Hypothalamus (tissue), 51 donors: ENCODE measurements around the gene MTRR.

ENCODE experiments used
- DNase-seq, 51 donors: peaks; one replicate each; lab custom pipeline; 2025; lab: John Stamatoyannopoulos, UW

Gene MTRR

DNA sequence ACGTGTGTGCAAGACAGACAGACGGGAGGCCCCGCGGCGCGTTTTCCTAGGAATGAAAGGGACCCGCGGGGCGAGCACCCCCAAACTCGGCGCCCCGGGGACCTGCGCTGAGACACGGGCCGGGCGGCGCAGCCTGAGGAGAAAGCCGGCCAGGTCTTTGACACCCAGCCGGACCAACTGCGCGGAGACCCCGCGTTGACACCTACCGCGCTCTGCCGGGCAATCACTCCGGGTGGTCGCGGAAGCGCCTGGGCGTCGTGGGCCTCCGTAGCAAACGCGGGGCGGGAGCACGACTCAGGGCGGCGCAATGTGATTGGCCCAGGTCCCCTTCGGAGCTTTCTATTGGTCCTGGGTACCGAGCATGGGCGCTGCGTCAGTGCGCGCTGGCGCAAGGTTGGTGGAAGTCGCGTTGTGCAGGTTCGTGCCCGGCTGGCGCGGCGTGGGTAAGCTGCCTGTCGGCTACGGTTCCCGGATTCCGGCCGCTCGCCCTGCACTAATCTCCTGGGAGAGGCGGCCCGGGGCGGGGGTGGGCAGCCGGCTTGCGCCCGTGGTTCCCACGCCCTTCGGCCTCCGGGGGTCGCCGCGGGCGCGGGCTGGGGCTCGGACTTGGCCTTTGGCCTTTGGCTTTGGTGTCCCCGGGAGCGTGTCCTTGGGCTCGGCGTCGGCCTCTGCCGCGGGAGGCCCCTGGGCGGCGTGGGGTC is at the start of gene MTRR, which contains the start of gene FASTKD3:
Gene MTRR (plus strand): TSS at position 376 of the 701 bp plus-strand sequence. CDS start 1,647 bp downstream, outside the sequence.
Gene FASTKD3 (minus strand): TSS at position 259 of the 701 bp plus-strand sequence. CDS start 948 bp downstream, outside the sequence.
- DNase-seq: peak; percentile 38 to 96 (median 90)

DNA sequence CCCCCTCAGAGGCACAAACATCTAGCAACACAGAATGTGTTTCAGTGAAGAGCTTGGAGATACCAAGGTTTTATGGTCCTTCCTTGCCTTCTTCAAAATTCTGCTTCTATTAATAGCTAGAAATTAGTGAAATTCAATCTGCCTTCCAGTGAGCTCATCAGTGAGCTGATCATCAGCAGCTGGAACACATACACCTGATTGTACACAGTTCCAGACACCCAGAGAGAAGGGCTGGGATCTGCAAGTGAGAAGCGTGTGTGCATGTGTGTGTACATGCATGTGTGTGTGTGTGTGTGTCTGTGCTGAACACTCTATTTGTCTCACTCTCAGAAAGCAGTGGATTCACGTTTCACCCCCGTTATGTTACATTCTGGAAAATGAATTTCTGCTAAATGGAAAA is 46.5 kb upstream of the MTRR start:
- DNase-seq: no peak

DNA sequence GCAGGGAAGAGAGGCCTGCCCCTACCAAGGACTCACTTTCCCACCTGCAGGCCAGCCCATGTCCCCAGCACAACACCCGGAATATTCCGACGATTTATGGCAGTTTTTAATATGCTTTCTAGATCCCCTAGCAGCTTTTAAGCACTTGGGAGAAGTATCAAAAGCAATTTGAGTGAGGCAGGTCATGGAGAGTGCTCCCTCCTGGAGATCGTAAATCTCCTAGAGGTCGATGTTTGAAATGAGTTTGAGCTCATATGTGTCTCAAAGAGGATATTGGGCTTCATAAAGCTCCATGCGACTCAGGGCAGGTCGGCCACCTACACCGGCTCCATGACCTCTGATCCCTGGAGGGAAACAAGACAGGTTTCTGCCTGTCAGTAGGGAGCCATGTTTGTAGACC is 45.4 kb upstream of the MTRR start:
- no peak for DNase-seq

DNA sequence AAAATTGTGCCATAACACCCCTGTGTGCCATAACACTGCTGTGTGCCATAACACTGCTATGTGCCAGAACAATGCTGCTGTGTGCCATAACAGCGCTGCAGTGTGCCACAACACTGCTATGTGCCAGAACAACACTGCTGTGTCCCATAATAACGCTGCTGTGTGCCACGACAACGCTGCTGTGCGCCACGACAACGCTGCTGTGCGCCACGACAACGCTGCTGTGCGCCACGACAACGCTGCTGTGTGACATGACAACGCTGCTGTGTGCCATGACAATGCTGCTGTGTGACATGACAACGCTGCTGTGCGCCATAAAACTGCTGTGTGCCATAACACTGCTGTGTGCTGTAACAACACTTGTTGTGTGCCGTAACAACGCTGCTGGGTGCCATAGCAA is 44.0 kb upstream of the MTRR start:
- no peak for DNase-seq

DNA sequence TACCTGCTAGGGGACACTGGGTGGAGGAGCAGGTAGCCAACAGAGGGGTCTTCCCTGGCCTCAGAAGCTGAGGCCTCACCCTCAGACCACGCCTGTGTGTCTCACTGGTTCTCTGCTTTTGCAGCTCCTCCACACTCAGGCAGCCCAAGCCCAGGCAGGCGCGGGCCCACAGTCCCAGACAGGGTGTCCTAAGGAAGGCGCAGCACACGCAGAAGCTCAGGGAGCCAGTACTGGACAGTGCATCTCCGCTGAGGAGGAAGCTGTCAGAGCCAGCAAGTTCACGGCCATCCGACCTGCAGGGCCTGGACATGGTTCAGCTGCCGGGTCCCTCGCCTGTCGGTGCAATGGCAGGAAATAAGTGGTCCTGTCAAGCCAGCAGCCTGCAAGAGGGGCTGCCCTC is 43.3 kb upstream of the MTRR start:
- no peak for DNase-seq

DNA sequence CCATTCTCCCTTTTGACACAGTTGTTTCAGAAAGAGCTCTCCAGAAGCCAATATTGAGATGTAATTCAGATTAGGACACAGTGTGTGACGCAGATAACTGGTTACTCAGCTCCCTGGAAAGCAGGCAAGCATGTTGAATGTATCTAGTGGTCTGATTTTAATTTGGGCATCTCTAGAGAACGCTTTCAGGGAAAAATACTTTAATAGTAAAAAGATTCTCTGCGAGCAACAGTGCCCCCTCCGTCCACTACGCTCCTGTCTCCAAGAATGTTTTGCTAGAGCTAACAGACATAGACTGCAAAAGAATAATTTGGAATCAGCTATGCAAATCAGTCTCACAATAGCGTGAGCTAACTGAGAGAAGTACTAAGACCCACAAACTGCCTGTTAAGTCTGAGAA is 41.3 kb upstream of the MTRR start:
- DNase-seq: peak in 3 of 51 donors; percentile 6 to 11 (median 10)

DNA sequence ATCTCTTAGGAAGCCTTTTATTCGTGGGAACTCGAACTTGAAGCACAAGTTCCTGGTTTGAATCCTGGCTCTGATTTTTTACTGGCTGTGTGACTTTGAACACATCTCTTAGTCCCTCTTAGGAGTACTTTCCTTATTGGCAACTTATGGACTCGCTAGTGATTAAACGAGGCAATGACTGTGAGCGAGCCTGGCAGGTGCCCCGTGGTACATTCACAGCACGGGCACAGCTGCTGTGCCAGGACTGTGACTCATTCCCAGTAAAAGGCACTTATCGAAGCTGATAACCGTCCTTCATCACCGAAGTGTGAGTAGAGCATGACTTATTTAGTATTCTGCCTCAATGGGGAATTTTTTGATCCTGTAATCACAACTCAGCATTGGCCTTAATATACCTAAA is 40.7 kb upstream of the MTRR start:
- DNase-seq: no peak

DNA sequence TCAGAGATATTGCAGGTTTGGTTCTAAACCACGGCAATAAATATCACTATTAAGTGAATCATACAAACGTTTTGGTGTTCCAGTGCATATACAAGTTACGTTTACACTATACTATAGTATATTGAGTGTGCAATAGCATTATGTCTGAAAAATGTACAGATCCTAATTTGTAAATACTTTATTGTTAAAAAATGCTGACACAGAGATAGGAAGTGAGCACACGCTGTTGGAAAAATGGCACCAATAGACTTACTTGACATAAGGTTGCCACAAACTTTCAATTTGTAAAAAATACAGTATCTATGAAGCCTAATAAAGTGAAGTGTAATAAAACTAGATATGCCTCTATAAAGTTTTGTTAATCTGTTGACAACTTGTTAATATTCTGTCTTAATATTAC is 34.0 kb upstream of the MTRR start:
- no peak for DNase-seq

DNA sequence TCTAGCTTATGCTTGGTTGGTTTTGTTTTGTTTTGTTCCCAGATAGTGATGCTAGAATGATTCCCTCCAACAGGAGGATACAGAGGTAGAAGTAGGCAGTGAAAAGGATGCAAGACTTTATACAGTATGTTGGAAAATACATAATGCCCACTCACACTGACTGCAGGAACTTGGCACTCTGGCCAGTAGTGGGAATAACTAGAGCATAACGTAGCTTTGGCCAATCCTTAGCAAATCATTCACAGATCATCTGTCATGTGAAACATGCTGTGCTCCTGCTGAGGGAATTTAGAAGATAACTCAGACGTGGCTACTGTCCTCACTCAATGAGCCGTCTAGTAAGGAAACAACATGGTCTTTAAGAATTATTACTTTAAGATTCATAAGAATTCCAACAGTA is 31.5 kb upstream of the MTRR start:
- no peak for DNase-seq

DNA sequence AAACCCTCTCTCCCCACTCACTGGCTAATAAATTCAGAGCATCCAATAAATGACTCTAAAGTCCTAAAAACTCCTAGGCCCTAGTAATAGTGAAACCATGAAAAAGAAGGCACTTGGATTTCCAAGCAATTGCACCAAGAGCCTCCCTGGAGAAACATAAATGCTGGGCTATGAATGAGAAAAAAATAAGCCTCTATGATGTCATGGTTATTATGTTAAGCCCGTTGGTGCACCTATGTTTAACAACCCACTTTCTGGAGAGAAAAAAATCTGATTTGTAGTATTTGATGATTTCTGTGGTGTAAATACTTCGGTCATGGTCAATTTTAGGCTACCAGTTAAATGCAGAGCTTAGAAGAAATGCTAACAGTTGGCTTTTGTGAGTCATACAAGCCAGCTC is 26.4 kb upstream of the MTRR start:
- DNase-seq: no peak

DNA sequence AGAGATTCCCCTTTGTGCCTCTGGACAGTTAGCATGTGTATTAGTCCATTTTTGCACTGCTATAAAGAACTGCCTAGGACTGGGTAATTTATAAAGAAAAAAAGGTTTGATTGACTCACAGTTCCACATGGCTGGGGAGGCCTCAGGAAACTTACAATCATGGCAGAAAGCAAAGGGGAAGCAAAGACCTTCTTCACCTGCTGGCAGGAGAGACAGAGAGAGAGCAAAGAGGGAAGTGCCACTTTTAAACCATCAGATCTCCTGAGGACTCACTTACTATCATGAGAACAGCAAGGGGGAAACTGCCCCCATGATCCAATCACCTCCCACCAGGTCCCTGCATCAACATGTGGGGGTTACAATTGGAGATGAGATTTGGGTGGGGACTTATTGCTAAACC is 24.0 kb upstream of the MTRR start:
- DNase-seq: no peak

DNA sequence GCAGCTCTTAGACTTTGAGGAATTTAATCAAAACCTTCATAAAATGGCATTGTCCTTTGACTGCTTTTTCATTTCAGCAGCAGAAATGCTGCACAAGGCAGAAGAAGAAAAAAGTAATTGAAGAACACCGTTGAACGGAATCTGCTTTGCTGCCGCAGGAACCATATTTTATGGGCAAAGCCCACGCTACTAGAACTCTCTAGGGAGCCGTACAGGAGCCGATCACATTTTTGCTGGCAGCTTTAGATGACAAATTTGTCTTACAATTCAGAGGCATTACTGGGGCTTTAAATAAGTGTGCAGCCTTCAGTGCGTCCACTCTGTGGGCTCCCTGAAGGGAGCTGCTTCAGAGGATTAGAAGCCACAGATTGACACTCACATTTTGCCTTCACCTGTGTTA is 23.4 kb upstream of the MTRR start:
- no peak for DNase-seq

DNA sequence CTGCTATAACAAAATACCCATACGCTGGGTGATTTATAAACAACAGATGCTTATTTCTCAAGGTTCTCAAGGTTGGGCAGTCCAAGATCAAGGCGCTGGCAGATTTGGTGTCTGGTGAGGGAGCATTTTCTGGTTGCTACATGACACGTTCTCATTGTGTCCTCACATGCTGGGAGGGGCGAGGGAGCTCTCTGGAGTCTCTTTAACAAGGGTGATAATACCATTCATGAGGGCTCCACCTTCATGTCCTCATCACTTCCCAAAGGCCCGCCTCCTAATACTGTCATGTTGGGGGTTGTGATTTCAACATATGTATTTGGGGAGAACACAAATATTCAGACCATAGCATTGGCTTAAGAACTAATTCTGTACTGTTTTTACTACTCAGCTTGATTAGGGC is 22.6 kb upstream of the MTRR start:
- DNase-seq: no peak

DNA sequence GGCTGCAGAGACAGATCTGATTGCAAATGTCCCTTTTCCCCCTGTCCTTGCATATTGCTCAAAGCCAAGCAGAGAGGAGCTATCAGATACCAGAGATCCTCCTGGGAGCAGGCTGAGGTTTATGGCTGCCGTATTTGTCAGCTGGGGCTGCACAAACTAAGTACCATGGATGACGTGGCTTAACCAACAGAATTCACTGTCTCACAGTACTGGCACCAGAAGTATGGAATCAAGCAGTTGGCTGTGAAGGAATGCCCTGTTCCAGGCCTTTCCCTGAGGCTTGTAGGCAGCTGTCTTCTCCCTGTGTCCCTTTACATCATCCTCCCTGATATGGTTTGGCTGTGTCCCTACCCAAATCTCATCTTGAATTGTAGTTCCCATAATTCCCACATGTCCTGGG is 20.7 kb upstream of the MTRR start:
- DNase-seq: no peak

DNA sequence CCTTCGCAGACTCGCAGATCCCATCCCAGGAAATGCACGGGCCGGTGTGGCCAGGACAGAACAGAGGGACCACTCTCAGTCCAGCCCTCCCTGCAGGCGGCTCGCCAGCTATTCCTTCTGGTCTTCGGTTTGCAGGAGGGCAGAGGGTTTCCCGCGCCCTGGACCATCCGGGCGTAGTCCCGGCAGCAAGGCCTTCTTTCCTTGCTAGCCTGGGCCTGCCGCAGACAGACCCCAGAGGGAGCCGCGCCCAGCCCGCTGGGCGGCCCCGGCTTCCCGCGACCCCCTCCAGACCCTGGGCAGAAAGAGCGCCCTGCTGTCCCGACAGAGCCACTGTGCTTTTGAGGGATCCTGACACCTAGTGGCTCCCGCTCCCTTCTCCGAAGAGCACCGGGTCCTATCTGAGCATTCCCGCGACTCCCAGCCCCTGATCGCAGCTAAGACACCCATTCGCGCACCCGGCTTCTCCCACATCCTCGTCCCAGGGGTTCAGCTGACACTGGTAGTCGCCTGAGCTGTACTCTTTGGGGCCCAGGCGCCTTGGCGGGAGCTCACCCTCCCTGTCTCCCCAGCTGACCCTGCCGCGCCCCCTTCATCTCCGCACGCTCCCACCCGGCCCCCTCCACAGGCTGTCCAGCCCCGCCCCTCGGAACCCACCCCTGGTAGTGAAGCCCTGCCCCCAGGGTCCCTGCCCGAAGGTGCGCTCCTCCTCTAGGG is 19.1 kb upstream of the MTRR start:
- DNase-seq: peak in 17 of 51 donors; percentile 6 to 51 (median 24)

DNA sequence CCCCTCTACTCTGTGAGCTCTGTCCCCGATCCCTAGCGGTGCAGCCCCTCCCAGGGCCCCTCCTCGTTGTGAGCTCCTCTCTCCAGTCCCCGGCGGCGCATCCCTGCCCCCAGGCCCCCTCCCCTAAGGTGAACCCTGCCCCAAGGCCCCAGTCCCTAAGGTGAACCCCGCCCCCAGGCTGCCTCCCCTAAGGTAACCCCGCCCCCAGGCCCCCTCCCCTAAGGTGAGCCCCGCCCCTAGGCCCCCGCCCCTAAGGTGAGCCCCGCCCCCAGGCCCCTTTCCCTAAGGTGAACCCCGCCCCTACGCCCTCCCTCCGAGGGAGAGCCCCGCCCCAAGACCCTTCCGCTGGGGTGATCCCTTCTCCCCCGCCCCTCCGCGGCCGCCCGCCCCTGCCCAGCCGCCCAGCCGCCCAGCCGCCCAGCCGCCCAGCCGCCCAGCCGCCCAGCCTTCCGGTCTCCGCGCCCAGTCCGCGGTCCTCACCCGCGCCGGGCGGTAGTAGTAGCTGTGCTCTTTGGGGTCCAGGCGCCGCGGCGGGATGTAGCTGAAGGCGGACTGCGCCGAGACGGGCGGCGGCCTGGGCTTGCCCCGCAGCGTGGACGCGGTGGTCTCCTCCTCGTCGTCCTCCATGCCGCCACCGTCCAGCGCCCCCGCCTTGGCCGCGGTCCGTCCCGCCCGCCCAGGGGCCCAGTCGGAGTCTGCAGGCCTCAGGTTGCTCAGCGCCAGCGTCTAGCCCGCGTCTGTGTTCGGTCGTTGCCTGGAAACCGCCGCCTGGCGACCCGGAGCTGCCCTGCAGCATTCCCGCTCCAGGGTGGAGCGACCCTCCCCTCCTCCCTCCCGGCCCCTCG is 18.3 kb upstream of the MTRR start, which contains the start of gene CFAP90:
Gene CFAP90 (minus strand): TSS at position 739 of the 845 bp plus-strand sequence. CDS start 112 bp downstream, at position 627.
- peak in 32 of 51 donors; percentile 4 to 59 (median 28) for DNase-seq

DNA sequence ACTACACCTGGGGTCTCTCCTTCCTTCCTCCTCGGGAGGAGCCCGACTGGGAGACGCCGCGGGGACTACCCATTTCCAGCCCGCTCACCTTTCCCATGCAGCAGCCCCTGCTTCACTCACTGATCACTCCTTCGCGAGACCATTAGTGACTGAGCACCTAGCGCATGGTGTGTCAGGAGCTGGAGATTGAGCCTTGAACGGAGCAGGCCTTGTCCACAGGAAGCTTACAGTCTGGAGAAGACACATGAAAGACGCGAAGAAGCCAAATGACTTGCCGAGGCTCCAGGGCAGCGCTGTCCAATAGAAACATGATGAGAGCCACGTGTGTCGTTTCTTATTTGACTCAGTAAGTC is 17.7 kb upstream of the MTRR start:
- no peak for DNase-seq

DNA sequence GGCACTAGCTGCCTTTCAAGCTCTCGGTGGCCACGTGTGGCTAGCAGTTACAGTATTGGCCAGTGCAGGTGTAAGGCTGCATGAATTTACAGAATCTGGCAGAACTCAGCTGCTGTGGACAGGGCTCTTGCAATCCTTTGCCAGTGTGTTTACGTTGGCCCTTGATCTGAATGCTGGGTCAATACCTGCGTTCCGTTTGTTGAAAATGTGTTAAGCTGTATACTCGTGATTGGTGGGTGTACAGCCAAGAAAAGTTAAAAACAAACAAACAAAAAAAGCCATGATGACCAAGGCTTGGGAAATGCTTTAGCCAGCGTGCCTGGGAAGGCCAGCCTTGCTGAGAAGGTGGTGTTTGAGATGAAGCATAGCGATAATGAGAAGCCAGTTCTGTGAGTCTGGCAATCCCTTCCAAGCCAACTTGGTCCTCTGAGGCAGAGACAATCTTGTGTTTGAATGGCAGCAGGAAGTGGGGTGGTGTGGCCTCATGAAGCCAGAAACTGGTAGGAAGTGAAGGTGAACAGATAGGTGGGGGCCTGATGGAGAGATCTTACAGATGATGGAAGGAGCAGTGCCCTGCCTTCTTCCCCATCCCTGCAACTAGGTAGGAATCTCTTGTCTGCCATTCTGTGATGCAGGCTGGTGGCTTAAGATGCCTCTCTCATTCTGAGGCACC is 17.2 kb upstream of the MTRR start:
- no peak for DNase-seq

DNA sequence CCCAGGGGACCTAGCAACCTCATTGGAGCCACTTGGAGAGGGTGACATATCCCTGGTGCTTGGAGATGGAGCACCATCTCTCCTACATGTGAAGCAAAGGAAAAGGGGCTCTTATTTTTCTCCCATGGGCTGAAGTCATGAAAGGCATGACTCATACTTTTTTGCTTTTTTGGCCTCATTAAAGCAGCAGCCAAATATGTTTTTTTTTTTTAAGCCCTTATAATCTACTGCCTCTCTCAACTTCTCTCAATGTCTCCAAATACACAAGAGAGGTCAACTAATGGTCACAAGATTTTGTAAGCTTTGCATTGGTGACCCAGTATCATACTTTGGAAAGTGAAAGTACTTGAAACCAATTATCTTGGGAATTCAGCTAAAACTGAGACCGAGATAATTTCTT is 16.4 kb upstream of the MTRR start:
- no peak for DNase-seq

DNA sequence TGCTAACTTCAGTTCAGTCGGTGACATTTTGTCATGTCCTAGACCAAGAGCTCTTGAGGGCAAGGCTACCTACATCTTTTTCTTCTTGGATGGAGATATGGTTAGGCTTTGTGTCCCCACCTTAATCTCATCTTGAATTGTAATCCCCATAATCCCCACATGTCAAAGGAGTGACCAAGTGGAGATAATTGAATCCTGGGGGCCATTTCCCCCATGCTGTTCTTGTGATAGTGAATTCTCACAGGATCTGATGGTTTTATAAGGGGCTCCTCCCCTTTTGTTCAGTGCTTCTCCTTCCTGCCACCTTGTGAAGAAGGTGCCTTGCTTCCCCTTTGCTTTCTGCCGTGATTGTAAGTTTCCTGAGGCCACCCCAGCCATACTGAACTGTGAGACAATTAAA is 16.0 kb upstream of the MTRR start:
- no peak for DNase-seq

DNA sequence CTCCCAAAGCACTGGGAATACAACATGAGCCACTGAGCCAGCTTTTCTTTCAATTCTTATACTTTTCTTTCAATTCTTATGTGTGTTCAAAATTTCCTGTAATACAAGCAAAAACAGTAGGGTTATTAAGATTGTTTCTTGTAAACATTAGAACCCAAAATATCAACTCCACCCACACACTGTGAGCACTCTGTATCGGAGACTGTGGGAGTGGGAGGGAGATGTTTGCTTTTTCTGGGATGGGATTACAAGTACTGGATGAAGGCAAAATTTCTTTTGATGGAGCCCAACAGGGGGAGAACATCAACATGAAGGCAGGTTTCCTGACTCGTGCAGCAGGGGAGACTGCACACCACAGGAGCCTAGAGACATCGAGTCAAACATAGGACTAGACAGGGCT is 13.3 kb upstream of the MTRR start:
- DNase-seq: no peak
